Measurements from ENCODE around the gene KDM2A.
"Not testable (repeated sequence)": the region's sequence is repeated elsewhere in the genome, so short reads cannot be mapped to it uniquely, and the experiment has no call there.

KDM2A gene

DNA sequence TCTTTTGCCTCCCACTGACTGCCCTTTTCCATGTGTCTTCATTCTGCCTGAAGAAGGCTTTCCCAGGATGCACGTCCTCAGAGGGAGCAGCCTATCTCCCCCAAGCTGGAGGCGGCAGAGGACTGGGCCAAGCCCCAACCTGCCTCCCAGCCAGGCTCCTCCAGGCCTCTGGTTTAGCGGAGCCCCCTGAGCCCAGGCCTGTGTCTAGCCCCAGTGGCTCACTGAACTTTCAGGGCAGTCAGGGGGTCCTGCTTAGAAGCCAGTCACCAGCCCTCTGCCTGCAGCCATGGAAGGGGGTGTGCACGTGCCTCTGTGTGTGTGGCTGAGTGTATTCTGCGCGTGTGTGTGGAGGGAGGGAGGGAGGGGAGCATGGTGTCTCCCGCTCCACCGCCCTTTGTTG is 136.8 kb downstream of the KDM2A start:
- Histone ChIP-seq H3K27me3 (ENCODE audit: control insufficient read depth in 3 of 3, insufficient read depth in 3 of 3, low read depth in 1 of 3, low read length in 3 of 3) (peaks cover 0 to 2% (median 0%) of the 10 kb centered on the region in 3 experiments), H3K27ac (replicated peaks; ENCODE audit: low read length) (no peak overlapping the region), H2BK120ac (ENCODE audit: low read depth, low read length) (no peak overlapping the region), H3K79me1 (ENCODE audit: low read depth, low read length) (no peaks in the 10 kb centered on the region), H3K14ac (ENCODE audit: low read length) (no peak overlapping the region), H4K8ac (ENCODE audit: low read depth, low read length) (no peak overlapping the region), H2BK12ac (ENCODE audit: low read length) (no peak overlapping the region), H3K4me3 (ENCODE audit: low read length in 2 of 2) (no peak overlapping the region), H2AK5ac (ENCODE audit: low read depth, low read length) (no peak overlapping the region), H2BK5ac (ENCODE audit: low read length) (no peak overlapping the region), H2BK15ac (ENCODE audit: low read length) (no peak overlapping the region), H3K23ac (ENCODE audit: low read depth, low read length, poor library complexity) (no peak overlapping the region), H3K4me2 (ENCODE audit: insufficient read depth, low read length, poor library complexity, severe bottlenecking) (no peak overlapping the region), H3K4ac (ENCODE audit: low read length) (no peak overlapping the region), H3K9ac (ENCODE audit: low read depth, low read length, poor library complexity) (no peak overlapping the region), H3K9me3 (replicated peaks in 1 of 2; ENCODE audit: control insufficient read depth in 2 of 2, insufficient read depth in 1 of 2, low read depth in 1 of 2, low read length in 2 of 2) (no peaks in the 10 kb centered on the region), H3K18ac (ENCODE audit: low read length) (no peak overlapping the region), H2AFZ (ENCODE audit: low read length) (no peak overlapping the region), H4K91ac (ENCODE audit: low read depth, low read length, poor library complexity) (no peak overlapping the region), H3K36me3 (replicated peaks in 1 of 2; ENCODE audit: control insufficient read depth in 2 of 2, insufficient read depth in 2 of 2, low read length in 2 of 2) (peaks cover 49 to 65% of the 10 kb centered on the region in 2 donors), H3K4me1 (ENCODE audit: control insufficient read depth in 2 of 2, insufficient read depth in 1 of 2, low read depth in 1 of 2, low read length in 2 of 2) (no peaks in the 10 kb centered on the region)
- DNase-seq (ENCODE audit: low spot score), result no peak
- WGBS, 2 donors (ENCODE audit: extremely low coverage in 2 of 2, insufficient read length in 2 of 2, insufficient replicate concordance in 1 of 2), result no CpG with 5 or more reads among the region's 8 CpGs

GRCh38 chr11:67256477-67257135 is 137.5 kb downstream of the KDM2A start:
- no peak overlapping the region for H3K14ac ChIP-seq (ENCODE audit: low read length)
- no peak overlapping the region for H4K91ac ChIP-seq (ENCODE audit: low read depth, low read length, poor library complexity)
- WGBS, 2 donors (ENCODE audit: extremely low coverage in 2 of 2, insufficient read length in 2 of 2, insufficient replicate concordance in 1 of 2), result no CpG with 5 or more reads among the region's 5 CpGs
- H2BK120ac ChIP-seq (ENCODE audit: low read depth, low read length), result no peak overlapping the region
- H3K4me1 ChIP-seq (ENCODE audit: control insufficient read depth in 2 of 2, insufficient read depth in 1 of 2, low read depth in 1 of 2, low read length in 2 of 2), result peaks cover 0 to 3% of the 10 kb centered on the region in 2 donors
- H2AFZ ChIP-seq (ENCODE audit: low read length), result no peak overlapping the region
- DNase-seq (ENCODE audit: low spot score), result no peak
- no peak overlapping the region for H3K4ac ChIP-seq (ENCODE audit: low read length)
- H3K9me3 ChIP-seq (replicated peaks in 1 of 2; ENCODE audit: control insufficient read depth in 2 of 2, insufficient read depth in 1 of 2, low read depth in 1 of 2, low read length in 2 of 2), result no peaks in the 10 kb centered on the region
- peaks cover 0 to 3% (median 0%) of the 10 kb centered on the region in 3 experiments for H3K27me3 ChIP-seq (ENCODE audit: control insufficient read depth in 3 of 3, insufficient read depth in 3 of 3, low read depth in 1 of 3, low read length in 3 of 3)
- no peak overlapping the region for H2BK15ac ChIP-seq (ENCODE audit: low read length)
- no peak overlapping the region for H3K9ac ChIP-seq (ENCODE audit: low read depth, low read length, poor library complexity)
- H3K4me3 ChIP-seq (ENCODE audit: low read length in 2 of 2), result no peak overlapping the region
- H3K27ac ChIP-seq (replicated peaks; ENCODE audit: low read length), result no peak overlapping the region
- H2BK12ac ChIP-seq (ENCODE audit: low read length), result no peak overlapping the region
- no peak overlapping the region for H4K8ac ChIP-seq (ENCODE audit: low read depth, low read length)
- no peak overlapping the region for H3K4me2 ChIP-seq (ENCODE audit: insufficient read depth, low read length, poor library complexity, severe bottlenecking)
- no peak overlapping the region for H3K23ac ChIP-seq (ENCODE audit: low read depth, low read length, poor library complexity)
- H3K18ac ChIP-seq (ENCODE audit: low read length), result no peak overlapping the region
- H3K36me3 ChIP-seq (replicated peaks in 1 of 2; ENCODE audit: control insufficient read depth in 2 of 2, insufficient read depth in 2 of 2, low read length in 2 of 2), result peaks cover 46 to 57% of the 10 kb centered on the region in 2 donors
- no peak overlapping the region for H2AK5ac ChIP-seq (ENCODE audit: low read depth, low read length)
- no peaks in the 10 kb centered on the region for H3K79me1 ChIP-seq (ENCODE audit: low read depth, low read length)
- H2BK5ac ChIP-seq (ENCODE audit: low read length), result no peak overlapping the region

DNA sequence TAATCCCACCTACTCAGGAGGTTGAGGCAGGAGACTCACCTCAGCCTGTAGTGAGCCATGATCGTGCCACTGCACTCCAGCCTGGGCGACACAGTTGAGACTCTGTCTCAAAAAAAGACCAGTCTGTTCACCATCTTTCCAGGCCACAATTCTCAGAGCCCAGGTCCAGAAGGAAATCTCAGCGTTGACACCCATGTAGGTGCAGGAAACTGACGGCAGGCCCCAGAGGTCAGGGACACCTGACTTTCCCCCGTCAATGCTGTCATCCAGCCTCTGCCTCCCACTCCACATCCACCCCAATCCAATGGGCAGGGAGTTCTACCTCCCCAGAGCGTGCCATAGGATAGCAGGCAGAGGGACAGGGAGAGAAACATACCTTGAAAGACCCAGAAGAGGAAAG is 141.3 kb downstream of the KDM2A start:
- WGBS, 2 donors (ENCODE audit: extremely low coverage in 2 of 2, insufficient read length in 2 of 2, insufficient replicate concordance in 1 of 2), result no CpG with 5 or more reads among the region's 6 CpGs
- peaks cover 13 to 19% of the 10 kb centered on the region in 2 donors for H3K36me3 ChIP-seq (replicated peaks in 1 of 2; ENCODE audit: control insufficient read depth in 2 of 2, insufficient read depth in 2 of 2, low read length in 2 of 2)
- no peak overlapping the region for H3K4me2 ChIP-seq (ENCODE audit: insufficient read depth, low read length, poor library complexity, severe bottlenecking)

DNA sequence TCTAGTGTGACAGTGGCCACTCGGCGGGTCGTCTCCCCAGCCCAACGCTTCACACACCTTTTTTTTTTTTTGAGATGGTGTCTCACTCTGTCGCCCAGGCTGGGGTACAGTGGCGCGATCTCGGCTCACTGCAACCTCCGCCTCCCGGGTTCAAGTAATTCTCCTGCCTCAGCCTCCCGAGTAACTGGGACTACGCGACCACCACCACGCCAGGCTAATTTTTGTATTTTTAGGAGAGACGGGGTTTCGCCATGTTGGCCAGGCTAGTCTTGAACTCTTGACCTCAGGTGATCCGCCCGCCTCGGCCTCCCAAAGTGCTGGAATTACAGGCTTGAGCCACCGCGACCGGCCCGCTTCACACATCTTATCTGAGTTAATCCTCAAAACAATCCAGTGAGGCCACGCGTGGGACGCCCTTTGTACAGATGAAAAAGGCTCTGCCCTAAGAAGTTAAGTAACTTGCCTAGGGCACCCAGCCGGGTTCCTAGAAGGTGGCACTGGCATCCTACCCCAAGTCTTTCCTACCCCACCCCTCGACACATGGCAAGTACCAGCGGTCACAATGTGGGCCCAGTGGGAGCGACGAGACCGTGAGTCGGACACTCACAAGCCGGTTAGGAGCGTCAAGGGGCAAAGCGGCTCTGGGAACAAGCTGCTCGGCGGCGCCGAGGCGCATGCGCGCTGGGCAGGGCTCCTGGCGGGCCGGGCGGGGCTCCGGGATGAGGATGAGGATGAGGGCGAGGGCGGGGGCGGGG is 142.0 kb downstream of the KDM2A start:
- Histone ChIP-seq H3K9ac (ENCODE audit: low read depth, low read length, poor library complexity) (peak overlapping the region; percentile 65), H3K4me3 (ENCODE audit: low read length in 2 of 2) (peak overlapping the region; percentile 48 to 64), H3K23ac (ENCODE audit: low read depth, low read length, poor library complexity) (peak overlapping the region; percentile 50), H2AFZ (ENCODE audit: low read length) (peak overlapping the region; percentile 93), H3K36me3 (replicated peaks in 1 of 2; ENCODE audit: control insufficient read depth in 2 of 2, insufficient read depth in 2 of 2, low read length in 2 of 2) (peaks cover 9 to 13% of the 10 kb centered on the region in 2 donors), H3K27me3 (ENCODE audit: control insufficient read depth in 3 of 3, insufficient read depth in 3 of 3, low read depth in 1 of 3, low read length in 3 of 3) (peaks cover 0 to 22% (median 0%) of the 10 kb centered on the region in 3 experiments), H3K18ac (ENCODE audit: low read length) (peak overlapping the region; percentile 66), H3K4me2 (ENCODE audit: insufficient read depth, low read length, poor library complexity, severe bottlenecking) (peak overlapping the region; percentile 80)
- not testable (repeated sequence) for H2BK120ac ChIP-seq (ENCODE audit: low read depth, low read length); H3K79me1 ChIP-seq (ENCODE audit: low read depth, low read length); H4K8ac ChIP-seq (ENCODE audit: low read depth, low read length); H3K14ac ChIP-seq (ENCODE audit: low read length); H2BK12ac ChIP-seq (ENCODE audit: low read length); H2AK5ac ChIP-seq (ENCODE audit: low read depth, low read length); H4K91ac ChIP-seq (ENCODE audit: low read depth, low read length, poor library complexity); H2BK5ac ChIP-seq (ENCODE audit: low read length); H3K4ac ChIP-seq (ENCODE audit: low read length); H3K27ac ChIP-seq (replicated peaks; ENCODE audit: low read length); H3K4me1 ChIP-seq (ENCODE audit: control insufficient read depth in 2 of 2, insufficient read depth in 1 of 2, low read depth in 1 of 2, low read length in 2 of 2); H2BK15ac ChIP-seq (ENCODE audit: low read length); H3K9me3 ChIP-seq (replicated peaks in 1 of 2; ENCODE audit: control insufficient read depth in 2 of 2, insufficient read depth in 1 of 2, low read depth in 1 of 2, low read length in 2 of 2)
- peak; percentile 75 for DNase-seq (ENCODE audit: low spot score)
- no CpG with 5 or more reads among the region's 50 CpGs for WGBS, 2 donors (ENCODE audit: extremely low coverage in 2 of 2, insufficient read length in 2 of 2, insufficient replicate concordance in 1 of 2)

More for the DNA sequence above, 141.3 kb downstream of the KDM2A start:
- no peak overlapping the region for H3K23ac ChIP-seq (ENCODE audit: low read depth, low read length, poor library complexity)
- H3K4me1 ChIP-seq (ENCODE audit: control insufficient read depth in 2 of 2, insufficient read depth in 1 of 2, low read depth in 1 of 2, low read length in 2 of 2), result peaks cover 1 to 9% of the 10 kb centered on the region in 2 donors
- H2AK5ac ChIP-seq (ENCODE audit: low read depth, low read length), result peak overlapping the region; percentile 12
- H3K79me1 ChIP-seq (ENCODE audit: low read depth, low read length), result no peaks in the 10 kb centered on the region
- H3K27ac ChIP-seq (replicated peaks; ENCODE audit: low read length), result no peak overlapping the region
- no peak overlapping the region for H4K8ac ChIP-seq (ENCODE audit: low read depth, low read length)
- H2BK15ac ChIP-seq (ENCODE audit: low read length), result no peak overlapping the region
- H3K9ac ChIP-seq (ENCODE audit: low read depth, low read length, poor library complexity), result no peak overlapping the region
- no peak overlapping the region for H3K4me3 ChIP-seq (ENCODE audit: low read length in 2 of 2)
- H2BK12ac ChIP-seq (ENCODE audit: low read length), result no peak overlapping the region
- peaks cover 0 to 19% (median 0%) of the 10 kb centered on the region in 3 experiments for H3K27me3 ChIP-seq (ENCODE audit: control insufficient read depth in 3 of 3, insufficient read depth in 3 of 3, low read depth in 1 of 3, low read length in 3 of 3)
- H4K91ac ChIP-seq (ENCODE audit: low read depth, low read length, poor library complexity), result no peak overlapping the region
- no peak overlapping the region for H3K4ac ChIP-seq (ENCODE audit: low read length)
- no peaks in the 10 kb centered on the region for H3K9me3 ChIP-seq (replicated peaks in 1 of 2; ENCODE audit: control insufficient read depth in 2 of 2, insufficient read depth in 1 of 2, low read depth in 1 of 2, low read length in 2 of 2)
- H3K18ac ChIP-seq (ENCODE audit: low read length), result no peak overlapping the region
- H3K14ac ChIP-seq (ENCODE audit: low read length), result no peak overlapping the region
- no peak for DNase-seq (ENCODE audit: low spot score)
- H2BK120ac ChIP-seq (ENCODE audit: low read depth, low read length), result no peak overlapping the region
- H2AFZ ChIP-seq (ENCODE audit: low read length), result no peak overlapping the region
- H2BK5ac ChIP-seq (ENCODE audit: low read length), result no peak overlapping the region
